Sciatic nerve (tissue), 2 donors: ENCODE data around the gene TAF3. TPM values are rescaled to one million over a fixed set of nuclear protein-coding genes. Genes with fewer than 3 reads are reported as not detected.
"Not testable (repeated sequence)": the region's sequence is repeated elsewhere in the genome, so short reads cannot be mapped to it uniquely, and the experiment has no call there.

Experiments used
- ATAC-seq: fragments of 200-7000 bp; cut with Tn5 transposase; one replicate; pipeline ENCODE4 v1.9.1; 2020; ENCODE audit warnings: mild to moderate bottlenecking, moderate library complexity
- DNase-seq: peaks from one replicate; pipeline ENCODE4 v3.0.0-alpha.2; 2020; ENCODE audit warnings: low spot score
- intact Hi-C: fragments of 100-400 bp; cut with DNase I; formaldehyde crosslinking; loops from one replicate; pipeline ENCODE4 v1.14.2; 2022
- total RNA-seq: library from RNA; stranded (reverse); fragmentation: NEBNext Ultra II Directional; extraction: Animal tissue kit (Norgen Biotek cat#: 25700); gene quantifications from one replicate; pipeline ENCODE4 v1.2.1, GENCODE V29; 2021
- donor health status: DM: no; HTN: no; CAD: no.
- donor health status: DM: no; HTN: no; CAD: no.

The TAF3 gene
- total RNA-seq, 1 donor from 2014 or later: 13.7 TPM

GRCh38 chr10:7998831-7999230 lies 180.5 kb downstream of the TAF3 start:
- ATAC-seq (no peak), DNase-seq (no peak)
- intact Hi-C loops: no loop called here

- intact Hi-C loops: no loop called here
- ATAC-seq (no peak), DNase-seq (no peak)
These were observed 186.2 kb downstream of the TAF3 start for GRCh38 chr10:8004469-8005000.

- intact Hi-C loops: no loop called here
- no peak for ATAC-seq
- DNase-seq: no peak
These were observed 188.1 kb downstream of the TAF3 start for GRCh38 chr10:8006274-8006999.

- intact Hi-C loops: no loop called here
- no peak for ATAC-seq
- DNase-seq: no peak
These were observed 190.7 kb downstream of the TAF3 start for GRCh38 chr10:8009031-8009430.

- ATAC-seq (no peak), DNase-seq (no peak)
- intact Hi-C loops: no loop called here
These were observed 194.7 kb downstream of the TAF3 start for GRCh38 chr10:8013006-8013405.

GRCh38 chr10:8013619-8014018 lies 195.3 kb downstream of the TAF3 start:
- no peak for ATAC-seq
- DNase-seq: no peak
- intact Hi-C loops: no loop called here

GRCh38 chr10:8014649-8015048 lies 196.3 kb downstream of the TAF3 start:
- ATAC-seq (no peak), DNase-seq (no peak)
- intact Hi-C loops: no loop called here

GRCh38 chr10:8017277-8017676 lies 199.0 kb downstream of the TAF3 start:
- no peak for DNase-seq
- intact Hi-C loops: no loop called here

GRCh38 chr10:8023321-8023720 lies 205.0 kb downstream of the TAF3 start:
- intact Hi-C loops: loop anchor here (5.0 kb wide), 1 partner anchor 869 kb away; no protein-coding TSS in a partner anchor
- DNase-seq: no peak
- no peak for ATAC-seq

More at GRCh38 chr10:8017277-8017676, 199.0 kb downstream of the TAF3 start:
- no peak for ATAC-seq

GRCh38 chr10:8023851-8024250 lies 205.5 kb downstream of the TAF3 start:
- intact Hi-C loops: loop anchor here (5.0 kb wide), 1 partner anchor 868 kb away; no protein-coding TSS in a partner anchor
- DNase-seq: no peak

GRCh38 chr10:8026349-8027259 lies 208.3 kb downstream of the TAF3 start:
- intact Hi-C loops: no loop called here
- DNase-seq: no peak
- no peak for ATAC-seq

More at GRCh38 chr10:8023851-8024250, 205.5 kb downstream of the TAF3 start:
- ATAC-seq: no peak

GRCh38 chr10:8031211-8031610 lies 212.9 kb downstream of the TAF3 start:
- intact Hi-C loops: not testable (repeated sequence)

GRCh38 chr10:8032558-8032957 lies 214.3 kb downstream of the TAF3 start:
- intact Hi-C loops: no loop called here
- ATAC-seq (no peak), DNase-seq (no peak)

More at GRCh38 chr10:8031211-8031610, 212.9 kb downstream of the TAF3 start:
- ATAC-seq, DNase-seq: not testable (repeated sequence)

GRCh38 chr10:8033812-8034465 lies 215.6 kb downstream of the TAF3 start:
- ATAC-seq: peak; percentile 54
- intact Hi-C loops: no loop called here
- DNase-seq: no peak

GRCh38 chr10:8034466-8035005 lies 216.2 kb downstream of the TAF3 start:
- DNase-seq (no peak), ATAC-seq (no peak)
- intact Hi-C loops: no loop called here

GRCh38 chr10:8035006-8035640 lies 216.8 kb downstream of the TAF3 start:
- intact Hi-C loops: no loop called here
- DNase-seq: no peak
- no peak for ATAC-seq

GRCh38 chr10:8035641-8036470 lies 217.6 kb downstream of the TAF3 start:
- ATAC-seq (no peak), DNase-seq (no peak)
- intact Hi-C loops: loop anchor here (2.0 kb wide), 1 partner anchor 23 kb away; no protein-coding TSS in a partner anchor
